Dedifferentiated amniotic fluid mesenchymal stem cell (primary cell): ENCODE results near the gene THAP7.

Experiments used
- DNase-seq: peaks from one replicate; pipeline ENCODE4 v3.0.0-alpha.2; 2016; ENCODE audit errors: extremely low spot score

THAP7 gene

DNA sequence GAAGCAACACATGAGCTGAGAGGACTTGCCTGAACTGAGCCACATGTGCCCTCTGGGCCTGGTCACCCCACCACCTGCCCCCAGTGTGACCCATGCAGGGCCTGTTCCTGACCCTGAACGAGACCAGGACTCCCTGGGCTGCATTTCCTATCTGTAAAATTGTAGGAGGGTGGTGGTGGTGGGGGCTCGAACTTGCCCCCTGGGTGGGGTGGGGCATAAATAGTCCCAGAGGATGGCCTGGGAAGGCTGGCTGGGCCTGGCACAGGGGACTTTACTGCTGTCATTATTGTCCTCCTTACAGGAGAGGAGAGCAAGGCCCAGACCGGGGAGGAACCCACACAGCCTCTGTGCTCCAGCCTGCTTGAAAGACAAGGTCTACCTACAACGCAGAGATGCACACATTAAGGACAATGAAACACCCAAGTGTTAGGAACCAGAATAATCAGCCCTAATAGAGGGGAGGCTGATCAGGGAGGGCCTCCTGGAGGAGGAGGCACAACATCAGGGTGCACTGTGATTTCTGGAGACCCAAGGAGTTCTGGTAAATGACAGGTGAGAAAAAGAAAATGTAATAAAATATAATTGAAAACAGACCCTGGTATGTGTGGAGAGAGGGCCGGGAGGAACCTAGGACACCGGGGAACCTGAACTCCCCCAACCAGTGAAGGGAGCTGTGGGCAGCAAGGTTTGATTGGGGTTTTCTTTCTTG lies 37.7 kb downstream of the THAP7 start:
- no peak for DNase-seq

DNA sequence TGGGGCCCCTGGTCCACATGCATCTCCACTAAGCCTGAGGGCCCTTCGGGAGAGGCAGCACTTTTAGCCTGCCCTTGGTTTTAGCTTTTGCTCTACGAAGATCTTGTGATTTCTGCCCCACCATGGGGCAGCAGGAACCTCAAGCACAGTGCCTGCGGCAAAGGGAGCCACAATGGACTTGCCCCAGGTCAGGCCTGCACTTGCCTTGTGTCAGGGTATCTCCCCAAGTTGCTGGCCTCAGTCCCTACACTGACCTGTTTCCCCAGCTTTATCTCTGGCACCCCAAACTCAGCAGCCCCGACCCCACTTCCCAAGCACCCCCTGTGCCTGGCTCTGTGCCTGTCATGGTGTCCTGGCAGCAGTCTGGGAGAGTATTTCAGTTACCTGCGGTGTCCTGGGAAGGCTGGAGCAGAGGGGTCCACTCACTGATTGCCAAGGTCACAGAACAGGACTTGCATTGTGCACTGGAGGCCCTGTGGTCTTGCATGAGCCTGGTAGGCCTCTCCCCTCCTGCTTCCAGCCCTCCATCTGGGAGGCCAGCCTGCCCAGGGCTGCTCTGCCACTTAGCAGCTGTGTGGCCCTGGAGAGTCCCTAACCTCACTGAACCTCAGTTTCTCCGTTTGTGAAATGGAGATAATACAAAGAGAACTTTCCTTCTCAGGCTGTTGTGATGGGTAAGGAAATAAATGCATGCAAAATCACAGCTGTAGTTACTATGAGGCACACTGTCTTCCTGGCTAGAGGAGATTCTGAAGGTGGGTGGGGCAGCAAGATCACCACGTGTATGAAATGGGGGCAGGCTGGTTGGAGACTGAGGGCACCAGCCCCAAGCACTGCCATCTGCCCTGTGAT lies 38.5 kb downstream of the THAP7 start:
- DNase-seq = no peak

DNA sequence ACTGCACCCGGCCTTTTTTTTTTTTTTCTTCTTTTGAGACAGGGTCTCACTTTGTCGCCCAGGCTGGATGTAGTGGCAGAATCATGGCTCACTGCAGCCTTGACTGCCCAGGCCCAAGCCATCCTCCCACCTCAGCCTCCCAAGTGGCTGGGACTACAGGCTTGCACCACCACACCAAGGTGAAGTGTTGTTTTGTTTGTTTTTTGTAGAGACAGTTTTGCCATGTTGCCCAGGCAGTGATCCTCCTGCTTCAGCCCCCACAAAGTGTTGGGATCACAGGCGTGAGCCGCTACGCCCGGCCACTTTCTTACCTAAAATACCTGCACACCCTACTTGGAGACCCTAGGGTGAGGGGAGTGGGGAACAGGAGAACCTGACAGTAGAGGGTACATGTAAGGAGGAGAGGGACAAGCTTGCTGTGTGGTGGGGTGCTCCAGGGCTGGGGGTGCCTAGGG lies 39.4 kb downstream of the THAP7 start:
- DNase-seq = no peak

DNA sequence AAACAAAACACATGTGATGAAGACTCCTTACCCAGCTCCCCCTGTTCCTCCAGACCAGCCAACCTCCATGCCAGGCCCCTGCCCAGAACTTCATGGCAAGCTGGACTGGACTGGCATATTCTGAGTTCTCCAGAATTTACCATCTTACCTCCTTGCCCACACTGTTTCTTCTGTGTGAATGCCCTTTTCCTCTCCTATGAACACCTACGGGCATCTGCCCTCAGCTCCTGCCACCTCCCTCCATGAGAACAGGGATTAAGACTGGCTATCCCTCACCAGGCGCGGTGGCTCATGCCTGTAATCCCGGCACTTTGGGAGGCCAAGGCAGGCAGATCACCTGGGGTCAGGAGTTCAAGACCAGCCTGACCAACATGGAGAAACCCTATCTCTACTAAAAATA lies 41.3 kb downstream of the THAP7 start:
- no peak for DNase-seq

DNA sequence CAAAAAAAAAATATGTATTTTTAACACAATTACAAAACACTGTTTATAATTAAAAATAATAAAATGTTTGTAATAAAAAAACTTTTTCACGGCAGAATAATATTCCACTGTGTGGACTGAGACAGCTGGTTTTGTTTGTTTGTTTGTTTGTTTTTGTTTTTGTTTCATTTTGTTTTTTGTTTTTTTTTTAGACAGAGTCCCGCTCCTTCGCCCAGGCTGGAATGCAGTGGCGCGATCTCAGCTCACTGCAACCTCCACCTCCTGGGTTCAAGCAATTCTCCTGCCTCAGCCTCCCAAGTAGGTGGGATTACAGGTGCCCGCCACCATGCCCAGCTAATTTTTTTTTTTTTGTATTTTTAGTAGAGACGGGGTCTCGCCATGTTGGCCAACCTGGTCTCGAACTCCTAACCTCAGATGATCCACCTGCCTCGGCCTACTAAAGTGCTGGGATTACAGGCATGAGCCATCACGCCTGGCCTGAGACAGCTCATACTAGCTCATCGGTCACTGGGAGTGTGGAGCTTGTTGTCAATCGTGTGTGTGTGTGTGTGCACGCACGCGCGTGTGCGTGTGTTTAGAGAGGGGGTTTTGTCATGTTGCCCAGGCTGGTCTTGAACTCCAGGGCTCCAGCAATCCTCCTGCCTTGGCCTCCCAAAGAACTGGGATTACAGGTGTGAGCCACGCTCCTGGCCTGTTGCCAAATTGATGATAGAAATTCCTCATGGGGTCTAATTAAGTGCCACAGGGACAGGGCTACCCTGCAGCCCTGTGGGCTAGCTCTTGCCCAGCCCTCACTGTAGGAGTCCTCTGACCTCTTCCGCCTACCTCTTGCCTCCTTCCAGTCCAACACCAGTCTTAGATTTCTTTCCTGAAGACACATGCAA lies 42.1 kb downstream of the THAP7 start:
- DNase-seq = no peak

DNA sequence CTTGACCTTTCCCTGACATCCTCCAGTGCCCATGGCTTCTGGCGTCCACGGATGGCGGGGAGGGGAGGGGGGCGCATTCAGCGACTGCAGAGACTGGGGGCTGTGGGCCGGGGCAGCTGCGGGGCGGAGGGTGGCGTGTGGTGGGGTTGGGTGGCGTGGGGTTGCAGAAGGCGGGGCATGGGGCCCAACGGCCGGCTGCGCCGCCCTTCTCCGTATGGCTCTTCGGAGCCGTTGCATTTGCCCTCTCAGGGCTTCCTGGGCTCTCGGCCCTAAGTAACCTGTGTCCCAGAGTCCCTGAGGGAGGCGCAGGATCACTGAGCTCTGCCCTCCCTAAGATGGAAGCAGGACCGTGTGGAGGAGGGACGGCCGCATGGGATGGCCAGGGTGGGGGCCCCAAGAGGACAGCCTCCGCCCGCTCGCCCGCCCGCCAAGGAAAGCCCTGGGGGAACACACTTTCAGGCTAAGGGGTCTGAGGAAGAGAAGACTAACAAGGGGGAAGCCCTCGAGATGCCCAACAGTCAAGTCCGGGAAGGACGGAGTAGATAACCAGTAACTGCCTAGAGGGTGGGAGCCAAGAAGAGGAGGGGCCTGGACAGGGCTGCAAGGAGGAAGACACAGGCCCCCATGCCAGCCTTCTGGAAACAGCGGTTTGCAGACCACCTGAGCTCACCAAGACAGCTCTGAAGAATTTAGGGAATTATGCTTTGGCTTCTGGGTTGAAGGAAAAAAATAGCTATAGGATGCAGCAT lies 44.1 kb downstream of the THAP7 start:
- DNase-seq = no peak

DNA sequence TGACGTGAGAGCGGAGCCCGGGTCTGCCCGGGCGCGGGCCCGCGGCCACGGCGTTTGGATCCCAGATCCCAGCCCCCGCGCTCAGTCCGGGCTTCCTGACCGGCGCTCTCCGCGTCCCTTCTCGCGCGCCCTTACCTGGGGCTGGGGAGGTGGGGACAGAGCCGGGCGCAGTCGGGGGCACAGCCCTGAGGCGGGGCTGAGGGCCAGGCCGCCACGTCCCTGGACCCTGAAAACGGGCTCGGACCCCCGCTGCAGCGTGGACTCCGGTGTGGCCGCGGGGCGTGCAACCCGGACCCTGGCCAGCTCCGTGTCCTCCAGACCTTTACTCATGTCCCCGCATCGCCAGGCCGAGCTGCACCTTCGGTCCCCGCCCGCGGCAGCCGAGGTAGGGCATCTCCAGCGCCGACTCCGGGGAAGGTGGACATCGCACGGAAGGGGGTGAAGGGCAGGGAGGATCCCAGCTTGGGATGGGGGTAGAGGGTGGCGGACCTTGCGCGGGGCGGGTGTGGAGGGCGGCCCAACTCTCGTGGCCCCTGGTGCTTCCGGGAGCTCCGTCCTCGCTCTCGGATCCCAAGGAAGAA lies 44.7 kb downstream of the THAP7 start:
- DNase-seq = no peak

DNA sequence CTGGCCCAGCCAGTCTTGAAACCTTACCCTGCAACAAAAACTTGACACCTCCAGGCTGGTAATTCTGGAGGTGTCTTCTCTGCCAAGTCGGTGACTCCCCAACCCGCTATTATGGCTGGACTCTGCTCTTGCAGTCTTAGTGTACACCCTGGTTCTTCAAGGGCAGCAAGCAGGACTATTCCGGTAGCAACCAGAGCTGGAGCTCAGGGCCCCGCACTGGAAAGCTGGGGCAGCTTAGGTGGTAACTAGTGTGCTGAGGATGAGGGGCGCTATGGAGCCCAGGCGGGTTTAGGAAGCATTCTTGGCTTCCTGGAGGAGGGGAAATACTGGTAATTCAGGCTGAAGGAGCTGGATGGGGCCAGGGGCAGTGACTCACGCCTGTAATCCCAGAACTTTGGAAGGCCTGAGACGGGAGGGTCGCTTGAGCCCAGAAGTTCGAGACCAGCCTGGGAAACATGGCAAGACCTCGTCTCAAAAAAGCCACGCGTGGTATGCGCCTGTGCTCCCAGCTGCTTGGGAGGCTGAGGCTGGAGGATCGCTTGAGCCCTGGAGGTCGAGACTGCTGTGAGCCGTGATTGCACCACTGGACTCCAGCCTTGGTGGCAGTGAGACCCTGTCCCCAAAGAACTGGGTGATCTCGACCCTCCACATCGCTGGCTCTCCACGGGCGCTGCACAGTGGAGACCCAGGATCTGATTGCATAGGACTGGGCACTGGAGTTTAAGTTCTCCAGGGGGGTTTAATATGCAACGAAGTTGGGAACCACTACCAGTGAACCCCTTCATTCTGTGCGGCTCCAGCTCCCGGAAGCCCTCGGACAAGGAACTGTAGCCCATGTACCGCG lies 45.4 kb downstream of the THAP7 start:
- DNase-seq = no peak

DNA sequence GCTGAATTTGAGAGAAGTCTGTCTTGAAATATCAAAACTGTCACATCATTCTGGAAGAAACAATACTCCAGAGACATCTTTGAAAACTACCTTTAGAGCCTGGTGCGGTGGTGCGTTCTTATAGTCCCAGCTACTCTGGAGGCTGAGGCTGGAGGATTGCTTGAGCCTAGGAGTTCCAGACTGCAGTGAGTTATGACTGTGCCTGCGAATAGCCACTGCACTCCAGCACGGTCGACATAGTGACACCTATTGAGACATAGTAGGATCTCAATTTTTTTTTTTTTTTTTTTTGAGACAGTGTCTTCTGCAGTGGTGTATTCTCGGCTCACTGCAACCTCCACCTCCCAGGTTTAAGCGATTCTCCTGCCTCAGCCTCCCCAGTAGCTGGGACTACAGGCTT lies 46.4 kb downstream of the THAP7 start:
- no peak for DNase-seq

DNA sequence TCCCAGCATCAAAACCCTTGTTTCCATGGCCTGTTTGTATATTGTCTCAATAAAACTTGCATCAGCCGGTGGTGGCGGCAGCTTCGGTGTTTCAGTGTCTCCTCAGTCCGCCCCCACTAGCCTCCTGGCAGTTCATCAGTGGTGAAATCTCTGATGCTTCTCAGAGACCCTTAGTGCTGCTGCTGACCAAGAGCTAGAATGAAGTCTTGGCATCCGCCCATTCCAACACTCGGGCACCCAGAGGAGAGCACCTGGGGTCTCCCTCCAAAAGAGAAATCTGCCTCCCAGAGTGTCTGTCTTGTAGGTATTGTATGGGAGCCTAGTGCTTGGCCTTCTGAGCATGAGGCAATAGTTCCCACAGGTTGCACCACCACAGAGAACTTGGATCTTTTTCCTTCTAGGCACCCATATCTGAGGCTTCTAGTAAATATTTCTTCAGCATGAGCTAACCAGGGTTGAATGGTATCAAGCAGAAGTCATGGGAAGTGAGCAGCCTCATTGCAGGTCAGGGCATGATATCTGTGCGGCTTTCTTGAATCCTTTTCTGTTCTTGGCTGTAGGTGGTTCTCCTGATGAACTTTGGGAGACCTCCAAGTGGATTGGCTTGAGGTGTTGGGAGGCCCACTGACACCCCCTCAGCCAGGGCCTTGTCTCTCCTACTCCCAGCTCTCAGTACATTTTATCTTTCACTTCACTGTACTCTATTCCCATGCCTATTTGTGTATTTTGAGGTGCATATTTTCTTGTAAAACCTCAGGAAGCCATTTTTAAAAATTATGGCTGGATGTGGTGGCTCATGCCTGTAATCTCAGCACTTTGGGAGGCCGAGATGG lies 48.0 kb downstream of the THAP7 start:
- DNase-seq = no peak

DNA sequence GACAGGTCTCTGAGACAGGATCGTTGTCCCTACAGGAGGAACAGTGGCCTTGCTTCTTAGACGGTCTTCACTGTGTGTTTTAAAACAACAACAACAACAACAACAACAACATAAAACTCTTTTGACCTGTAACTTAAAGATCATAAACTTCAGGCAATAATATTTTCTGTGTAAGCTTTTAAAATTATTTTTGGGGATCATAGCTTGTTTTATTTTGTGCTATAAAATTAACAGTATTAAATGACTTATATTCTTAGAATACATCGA lies 48.6 kb downstream of the THAP7 start:
- DNase-seq = no peak

DNA sequence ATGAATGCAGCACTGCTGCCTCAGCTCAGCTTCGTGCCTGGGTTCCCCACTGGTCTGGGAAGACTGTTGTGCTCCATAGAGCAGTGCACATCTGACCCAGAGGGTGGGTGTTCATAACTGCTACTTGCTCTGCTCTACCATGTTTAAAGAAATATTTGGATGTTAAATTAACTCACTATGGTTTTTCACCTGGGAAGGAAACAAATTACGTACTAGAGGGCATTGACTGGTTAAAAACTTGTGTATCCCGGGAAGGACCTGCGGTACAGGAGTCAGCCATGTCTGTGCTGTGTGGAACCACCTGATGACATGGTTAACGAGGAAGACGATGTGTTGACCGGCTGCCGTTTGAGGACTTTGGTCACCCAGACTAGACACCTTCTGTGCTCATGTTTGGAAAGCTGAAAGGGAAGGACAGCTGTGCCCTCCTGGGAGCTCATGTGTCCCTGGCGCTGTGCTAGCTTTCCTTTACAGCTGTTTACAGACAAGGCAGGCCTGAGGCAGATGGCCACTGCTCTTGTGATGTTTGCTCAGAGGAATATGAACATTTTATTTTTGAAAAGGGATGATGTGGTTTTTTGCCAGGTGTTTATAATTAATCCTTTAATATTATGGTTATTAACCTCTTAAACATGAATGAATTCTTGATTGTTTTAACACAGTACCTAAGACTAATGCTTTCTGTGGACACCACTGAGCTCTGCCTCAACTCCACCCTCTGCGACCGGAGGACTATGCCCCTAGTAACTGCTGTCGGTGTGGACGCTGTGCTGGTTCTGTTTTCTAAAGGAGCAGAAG lies 49.2 kb downstream of the THAP7 start:
- DNase-seq = no peak

DNA sequence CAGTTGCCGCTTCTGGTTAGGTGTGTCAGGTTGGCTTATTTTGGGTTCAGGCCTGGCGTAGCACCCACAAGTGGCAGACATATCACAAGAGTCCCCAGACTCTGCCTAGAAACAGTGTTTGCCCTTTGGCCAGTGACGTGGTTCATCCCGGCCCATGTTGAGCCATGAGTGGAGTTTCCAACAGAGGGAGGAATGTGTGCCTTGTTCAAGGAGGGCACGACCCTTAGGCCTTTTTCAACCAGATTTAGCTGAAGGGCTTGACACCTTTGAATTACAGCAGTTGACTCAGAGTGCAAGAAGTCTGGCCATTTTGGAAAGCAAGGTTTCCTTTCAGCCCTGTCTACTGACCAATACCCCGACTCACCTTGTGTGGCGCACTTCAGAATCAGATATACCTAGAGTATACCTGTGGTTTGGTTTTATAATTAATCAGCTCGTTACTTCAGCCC lies 50.0 kb downstream of the THAP7 start:
- DNase-seq = no peak

DNA sequence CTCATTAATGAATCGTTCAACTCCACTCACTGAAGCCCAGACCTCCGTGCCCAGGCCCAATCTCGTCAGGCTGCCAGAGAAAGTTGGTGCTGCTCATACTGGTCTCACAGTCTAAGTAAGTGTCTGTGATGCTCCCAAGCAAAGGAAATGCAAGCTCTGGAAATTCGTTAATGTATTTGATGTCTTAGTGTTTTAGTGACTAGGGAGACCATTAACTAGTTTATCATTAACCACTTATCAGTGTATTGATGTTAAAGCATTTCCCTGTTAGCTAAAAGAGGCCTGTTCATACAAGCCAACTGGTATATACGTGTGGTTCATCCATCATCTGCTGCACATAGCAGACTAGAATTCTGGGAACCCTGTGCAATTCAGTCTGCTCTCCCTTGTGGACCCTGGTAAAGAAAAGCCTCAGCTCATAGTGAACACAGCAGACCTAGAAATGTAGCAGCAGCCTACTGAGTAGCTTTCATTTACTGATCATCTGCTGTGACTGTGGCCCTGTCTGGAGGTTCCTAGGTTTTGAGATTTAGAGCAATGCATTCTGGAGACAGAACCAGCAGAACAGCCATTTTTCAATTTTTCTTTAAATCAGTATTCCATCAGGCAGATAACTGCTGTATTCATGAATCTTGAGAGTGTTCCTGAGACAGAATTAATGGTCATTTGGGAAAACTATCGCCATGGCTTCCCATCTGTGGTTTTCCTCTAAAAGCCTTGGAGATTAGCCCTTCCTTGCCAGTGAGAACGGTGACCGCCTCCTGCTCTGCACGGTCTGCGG lies 50.6 kb downstream of the THAP7 start:
- DNase-seq = no peak

DNA sequence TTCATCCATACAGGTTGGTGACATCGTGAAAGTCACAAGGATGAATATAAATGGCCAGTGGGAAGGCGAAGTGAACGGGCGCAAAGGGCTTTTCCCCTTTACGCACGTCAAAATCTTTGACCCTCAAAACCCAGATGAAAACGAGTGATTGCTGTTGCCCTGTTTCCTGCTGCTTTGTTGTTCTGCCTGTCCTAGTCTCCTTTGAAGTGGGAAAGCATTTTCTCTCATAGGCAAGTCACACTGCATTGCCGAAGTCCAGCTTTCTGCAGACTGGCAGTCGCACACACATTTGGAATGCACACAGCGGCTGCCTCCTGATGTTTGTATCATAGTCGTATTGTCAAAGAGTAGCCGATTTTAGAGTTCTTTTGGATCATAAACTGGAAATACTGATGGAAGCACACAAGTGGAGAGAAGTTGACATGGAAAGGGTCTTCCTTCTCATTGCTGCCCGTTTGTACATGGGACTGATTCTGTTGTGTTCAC lies 52.2 kb downstream of the THAP7 start:
- no peak for DNase-seq
